Stimulated activated CD8-positive, alpha-beta memory T cell treated with anti-CD3 and anti-CD28 coated beads, Interleukin-15, amount 100 ng/mL, for 1 hour (primary cell): ENCODE results near the gene DOK5.

Experiments used
- DNase-seq: peaks from one replicate; pipeline ENCODE4 v3.0.0-alpha.2; 2020; ENCODE audit warnings: low read depth

Gene DOK5

GRCh38 chr20:54611708-54612412 is 136.5 kb downstream of the DOK5 start:
- no peak for DNase-seq

GRCh38 chr20:54618412-54618811 is 143.0 kb downstream of the DOK5 start:
- no peak for DNase-seq

- DNase-seq, result no peak
Observed at GRCh38 chr20:54619181-54619580, 143.8 kb downstream of the DOK5 start.

- no peak for DNase-seq
Observed at GRCh38 chr20:54619682-54620081, 144.3 kb downstream of the DOK5 start.

- no peak for DNase-seq
Observed at GRCh38 chr20:54620611-54621010, 145.2 kb downstream of the DOK5 start.

- DNase-seq, result no peak
Observed at GRCh38 chr20:54622333-54623295, 147.2 kb downstream of the DOK5 start.

GRCh38 chr20:54623991-54624569 is 148.7 kb downstream of the DOK5 start:
- DNase-seq, result no peak

GRCh38 chr20:54624706-54625390 is 149.5 kb downstream of the DOK5 start:
- no peak for DNase-seq

GRCh38 chr20:54625497-54625896 is 150.1 kb downstream of the DOK5 start:
- no peak for DNase-seq

- DNase-seq, result no peak
Observed at GRCh38 chr20:54626126-54626525, 150.7 kb downstream of the DOK5 start.

GRCh38 chr20:54629632-54630031 is 154.2 kb downstream of the DOK5 start:
- DNase-seq, result no peak

GRCh38 chr20:54630582-54630981 is 155.2 kb downstream of the DOK5 start:
- no peak for DNase-seq

GRCh38 chr20:54631059-54631458 is 155.7 kb downstream of the DOK5 start:
- no peak for DNase-seq

- no peak for DNase-seq
Observed at GRCh38 chr20:54633374-54634355, 158.3 kb downstream of the DOK5 start.

- no peak for DNase-seq
Observed at GRCh38 chr20:54636575-54636974, 161.2 kb downstream of the DOK5 start.

- no peak for DNase-seq
Observed at GRCh38 chr20:54639941-54640340, 164.5 kb downstream of the DOK5 start.

GRCh38 chr20:54640800-54641199 is 165.4 kb downstream of the DOK5 start:
- no peak for DNase-seq

- DNase-seq, result no peak
Observed at GRCh38 chr20:54642864-54643667, 167.7 kb downstream of the DOK5 start.

GRCh38 chr20:54643761-54644160 is 168.4 kb downstream of the DOK5 start:
- no peak for DNase-seq
